Stimulated activated CD4-positive, alpha-beta T cell treated with anti-CD3 and anti-CD28 coated beads, Interleukin-12 subunit alpha, Interleukin-12 subunit beta, amount 100 ng/mL, for 4 hours (primary cell): ENCODE data around the gene MNT.

Experiments
- DNase-seq: peaks from one replicate; pipeline ENCODE4 v3.0.0-alpha.2; 2020

The MNT gene

GRCh38 chr17:2362416-2362815, 38.4 kb downstream of the MNT start:
- DNase-seq: no peak

GRCh38 chr17:2362016-2362415, 38.8 kb downstream of the MNT start:
- DNase-seq: no peak

DNA sequence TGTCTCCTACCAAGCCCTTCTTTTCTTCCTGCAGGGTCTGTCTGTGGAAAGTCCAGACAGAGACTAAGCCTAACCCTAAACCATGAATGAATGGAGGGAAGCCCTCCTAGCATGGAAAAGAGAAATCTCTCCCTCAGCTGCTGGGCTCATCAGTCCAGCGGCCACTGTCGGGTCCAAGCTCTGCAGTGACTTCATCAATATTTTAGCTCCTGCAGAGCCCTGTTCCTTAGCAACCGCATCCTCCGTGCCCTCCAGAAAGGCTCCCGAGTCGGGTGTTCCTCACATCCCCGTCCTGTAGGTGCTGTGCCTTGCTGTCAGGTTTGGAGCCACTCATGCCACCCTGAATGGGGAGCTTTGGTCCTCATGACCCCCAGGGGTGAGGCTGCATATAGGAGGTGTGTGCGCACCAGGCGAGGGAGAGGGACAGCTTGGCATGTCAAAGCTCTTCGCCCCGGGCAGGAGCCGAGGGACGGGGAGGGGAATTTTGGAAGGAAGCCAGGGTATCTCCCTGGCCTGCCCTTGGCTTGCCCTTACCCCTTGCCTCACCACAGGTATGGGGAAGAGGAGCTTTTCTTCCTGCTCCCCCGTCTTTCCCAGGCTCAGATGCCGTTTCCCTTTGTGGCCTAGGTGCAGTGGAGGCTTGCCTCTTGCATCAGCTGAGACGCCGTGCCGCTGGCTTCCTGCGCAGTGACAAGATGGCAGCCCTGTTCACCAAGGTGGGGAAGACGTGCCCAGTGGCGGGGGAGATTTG, 39.7 kb downstream of the MNT start:
- DNase-seq: no peak

GRCh38 chr17:2357931-2358434, 42.9 kb downstream of the MNT start:
- no peak for DNase-seq

DNA sequence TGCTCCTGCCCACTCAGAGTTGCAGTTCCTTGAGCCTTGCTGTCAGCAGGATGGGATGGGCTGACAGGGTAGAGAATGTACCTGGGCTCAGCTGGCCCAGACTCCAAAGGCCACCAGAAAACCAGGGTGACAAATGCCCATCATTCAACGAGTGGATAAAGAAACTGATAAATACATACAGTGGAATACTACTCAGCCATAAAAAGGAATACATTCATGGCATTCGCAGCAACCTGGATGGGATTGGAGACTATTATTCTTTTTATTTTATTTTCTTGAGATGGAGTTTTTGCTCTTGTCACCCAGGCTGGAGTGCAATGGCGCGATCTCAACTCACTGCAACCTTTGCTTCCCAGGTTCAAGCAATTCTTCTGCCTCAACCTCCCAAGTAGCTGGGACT, 43.6 kb downstream of the MNT start:
- no peak for DNase-seq

GRCh38 chr17:2354311-2354710, 46.5 kb downstream of the MNT start:
- no peak for DNase-seq

DNA sequence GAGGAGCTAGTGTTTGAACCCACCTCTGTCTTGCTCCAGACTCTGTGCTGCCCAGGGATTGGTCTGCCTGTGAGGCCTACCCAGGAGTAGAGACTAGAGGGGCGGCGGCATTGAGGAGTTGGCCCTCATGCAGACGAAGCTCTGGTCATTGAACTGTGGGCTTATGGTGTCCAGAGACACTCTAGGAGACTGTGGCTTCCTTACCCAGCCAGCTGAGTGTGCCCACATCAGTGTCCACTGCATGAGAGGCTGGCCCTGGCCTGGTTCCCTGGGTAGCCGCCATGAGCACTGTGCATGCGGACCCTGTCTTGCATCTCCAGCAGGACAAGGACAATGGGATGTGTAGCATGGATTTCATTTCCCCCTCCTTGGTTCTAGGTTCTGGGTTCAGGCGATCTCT, 49.6 kb downstream of the MNT start:
- DNase-seq: no peak

GRCh38 chr17:2347805-2348685, 52.8 kb downstream of the MNT start:
- no peak for DNase-seq

DNA sequence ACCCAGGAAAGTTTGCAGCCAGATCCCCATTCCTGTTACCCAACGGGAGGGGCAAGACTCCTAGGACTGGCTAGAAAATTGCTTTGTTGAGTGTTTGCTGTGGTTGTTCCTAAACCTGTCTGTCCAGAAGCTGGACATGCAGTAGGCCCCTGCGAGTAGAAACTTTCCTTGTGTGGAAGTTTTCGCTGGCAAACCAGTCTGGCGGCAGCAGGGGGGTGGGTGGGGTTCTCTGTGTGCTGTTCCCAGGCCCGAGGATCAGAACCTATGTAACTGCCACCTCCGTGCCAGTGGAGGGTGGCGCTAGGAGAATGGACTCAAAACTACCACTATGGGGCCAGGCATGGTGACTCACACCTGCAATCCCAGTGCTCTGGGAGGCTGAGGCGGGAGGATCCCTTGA, 54.4 kb downstream of the MNT start:
- no peak for DNase-seq

DNA sequence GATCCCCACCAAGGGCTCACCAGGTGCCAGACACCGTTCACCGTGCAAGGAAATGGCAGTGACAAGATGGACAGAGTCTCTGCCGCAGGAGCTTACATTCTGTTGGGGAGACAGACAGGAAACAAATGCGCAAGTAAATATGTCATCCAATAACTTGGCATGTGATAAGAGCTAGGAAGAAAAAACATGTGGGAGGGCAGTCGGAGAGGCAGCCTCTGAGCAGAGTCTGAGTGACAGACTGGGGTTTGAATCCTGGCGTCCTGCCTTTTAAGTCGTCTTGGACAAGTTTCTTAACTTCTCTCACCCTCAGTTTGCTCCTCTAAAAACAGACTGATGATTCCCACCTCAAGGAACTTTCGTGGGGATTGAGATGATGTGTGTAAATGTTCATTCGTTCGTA, 56.3 kb downstream of the MNT start:
- DNase-seq: no peak

DNA sequence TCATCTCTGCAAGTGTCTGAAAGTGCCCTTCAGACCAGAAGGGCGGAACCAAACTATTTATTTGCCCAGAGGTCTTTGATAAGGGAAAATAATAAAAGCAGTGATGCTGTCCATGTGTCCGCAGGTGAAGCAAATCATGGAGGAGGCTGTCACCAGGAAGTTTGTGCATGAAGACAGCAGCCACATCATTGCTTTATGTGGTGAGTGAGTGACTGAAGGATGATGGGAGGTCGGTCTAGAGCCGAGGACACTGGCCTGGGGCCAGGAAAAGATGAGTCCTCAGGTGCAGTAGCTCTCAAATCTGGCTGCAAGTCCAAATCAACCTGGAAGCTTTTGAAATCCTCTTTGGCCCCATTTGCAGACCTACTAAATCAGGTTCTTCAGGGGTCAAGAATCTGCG, 57.4 kb downstream of the MNT start:
- DNase-seq: no peak

DNA sequence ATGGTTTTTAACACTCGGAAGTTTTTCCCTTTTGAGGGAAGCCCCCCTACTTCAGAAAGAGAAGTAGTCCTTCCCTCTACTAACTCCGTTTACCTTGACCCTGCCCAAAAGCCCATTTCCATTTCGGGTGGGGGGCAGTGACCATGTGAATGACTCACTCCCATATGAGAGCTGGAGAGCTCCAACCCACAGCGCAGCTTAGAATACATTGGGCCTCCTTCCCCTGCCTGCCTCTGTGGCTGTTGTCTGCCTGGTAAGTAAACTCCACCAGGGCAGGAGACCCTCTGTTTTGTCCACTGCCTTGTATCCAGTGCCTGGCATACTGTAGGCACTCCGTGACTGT, 62.6 kb downstream of the MNT start:
- no peak for DNase-seq

GRCh38 chr17:2337544-2338314, 63.1 kb downstream of the MNT start:
- peak; percentile 44 for DNase-seq

DNA sequence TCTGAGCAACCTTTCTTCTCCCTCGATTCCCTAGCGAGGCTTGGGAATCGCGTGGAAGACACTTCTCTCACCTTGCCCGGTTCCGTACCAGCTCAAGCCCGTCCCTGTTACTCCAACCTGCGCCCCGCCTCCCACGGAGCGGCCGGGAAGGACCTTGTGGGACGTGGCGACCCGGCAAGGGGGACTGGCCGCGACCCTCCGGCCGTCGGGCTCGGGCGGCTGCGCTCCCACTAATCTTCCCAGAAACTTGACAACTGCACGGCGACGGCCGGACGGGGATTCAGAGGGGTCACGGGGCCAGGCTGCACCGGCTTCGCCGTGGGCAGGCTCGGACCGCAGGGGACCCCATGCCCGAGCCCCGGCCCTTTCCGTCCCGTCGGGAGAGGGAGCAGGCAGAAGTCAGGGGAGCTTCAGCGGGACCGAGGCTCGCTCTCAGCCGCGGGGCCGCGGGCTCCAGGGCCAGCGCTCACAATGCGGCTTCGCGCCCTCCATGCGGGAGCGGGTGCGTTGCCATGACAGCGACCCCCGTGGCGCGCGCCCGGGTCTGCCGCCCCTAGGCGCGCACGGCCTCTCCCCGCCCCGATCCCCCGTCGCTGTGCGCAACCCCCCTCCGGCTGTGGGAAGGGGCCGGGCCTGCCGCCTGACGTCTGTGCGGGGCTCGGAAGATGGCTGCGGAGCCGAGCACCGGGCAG, 63.9 kb downstream of the MNT start, which contains the start of gene SGSM2:
Gene SGSM2, plus strand, starts transcription at position 650 of the 692 bp plus-strand sequence. CDS start 188 bp downstream, outside the sequence.
- peak; percentile 70 for DNase-seq

- DNase-seq: peak; percentile 86
These were observed 64.5 kb downstream of the MNT start, which contains the start of gene TSR1 for GRCh38 chr17:2336215-2336851. TSS of gene TSR1 (minus strand) at chr17:2336457. CDS start at chr17:2336427, 30 bp downstream.

- no peak for DNase-seq
These were observed 65.1 kb downstream of the MNT start for GRCh38 chr17:2335726-2336214.
